Body of pancreas (tissue), 4 donors: ENCODE data around the gene CLECL1.

Experiments used
- CTCF ChIP-seq, 7 experiments: fragments of 450-650 bp in 4 of 7; fragments of 200-600 bp in 3 of 7; sonication (generic) in 3 of 7; IDR thresholded peaks; one replicate each; pipeline ENCODE4 v1.5.1; 2016 to 2019; ENCODE audit warnings: antibody characterized with exemption in 7 of 7
- POLR2A ChIP-seq, 3 donors: fragments of 450-650 bp; IDR thresholded peaks; one replicate each; pipeline ENCODE4 v1.6.1; 2016; ENCODE audit warnings: antibody characterized with exemption in 3 of 3, mild to moderate bottlenecking in 2 of 3

- TF ChIP-seq CTCF (IDR thresholded peaks at IDR 0.05) = no peak
- no peak for TF ChIP-seq POLR2A (IDR thresholded peaks at IDR 0.05)
Measured at GRCh38 chr12:9760120-9760519, 27.2 kb upstream of the CLECL1 start.
